ENCODE results near the gene FECH. TPM values are rescaled to one million over a fixed set of nuclear protein-coding genes. Genes with fewer than 3 reads are reported as not detected.

The FECH gene
- total RNA-seq (2014; rRNA removed; shearing (Covaris generic)) (14.2 and 14.5 TPM in 2 replicates), total RNA-seq (2022) (5.0 and 5.3 TPM in 2 replicates), Bru-seq, nascent RNA (percentile 44 among the genes with signal in this experiment), BruChase-seq, experiment 1, labeled RNA remaining after a 6-hour chase (percentile 42 among the genes with signal in this experiment), BruChase-seq, experiment 2, labeled RNA remaining after a 2-hour chase (percentile 41 among the genes with signal in this experiment)
- long read RNA-seq, transcript FECH-201 (11 exons, 3,853 nt), result major isoform, 8 of 8 reads
- long read RNA-seq, partial matches to known transcripts, result 0 of 8 reads
- long read RNA-seq, other reads (novel, unspliced or antisense), result 0 of 8 reads

- Histone ChIP-seq H3K4me1 (ENCODE audit: insufficient read depth, low read length, poor library complexity, severe bottlenecking) (peaks cover 11% of the 10 kb centered on the region), H3K79me2 (ENCODE audit: insufficient read depth, low read depth, low read length) (no peaks in the 10 kb centered on the region), H3K4me2 (ENCODE audit: low read length) (peak within 1 kb of the TSS; percentile 87), H3K9me2 (ENCODE audit: insufficient read depth, low read length) (no peaks in the 10 kb centered on the region), H2AFZ (ENCODE audit: low read length) (peak within 1 kb of the TSS; percentile 94), H3K36me3 (ENCODE audit: insufficient read depth, low read length) (no peaks in the 10 kb centered on the region), H3K9me3 (ENCODE audit: low read length) (no peaks in the 10 kb centered on the region), H4K20me1 (ENCODE audit: insufficient read depth, low read length) (no peaks in the 10 kb centered on the region), H3K4me3 (ENCODE audit: low read depth, low read length, poor library complexity, severe bottlenecking) (peak within 1 kb of the TSS; percentile 84), H3K27ac (ENCODE audit: low read depth, low read length, poor library complexity, severe bottlenecking) (no peak within 1 kb of the TSS)
- BruUV-seq (replicated peaks), result no TSS peak
- peak; percentile 37 for DNase-seq (ENCODE audit: low spot score)
- ChIA-PET POLR2A (no interaction called here), CTCF (ENCODE audit: unreplicated experiment) (no interaction called here)
- TF ChIP-seq CTCF (conservative IDR thresholded peaks at IDR 0.05; ENCODE audit: low read length) (no peak), EZH2phosphoT487 (IDR thresholded peaks at IDR 0.05; ENCODE audit: borderline replicate concordance, low read depth, low read length) (no peak)
- intact Hi-C loops (cut with micrococcal nuclease; ENCODE audit: unreplicated experiment), result no loop called here
Measured at GRCh38 chr18:57586251-57587049, at the start of gene FECH. Gene FECH, minus strand, starts transcription at chr18:57586702. Its CDS starts 82 bp downstream, at chr18:57586620.

- Histone ChIP-seq H3K27ac (ENCODE audit: low read depth, low read length, poor library complexity, severe bottlenecking) (no peak overlapping the region), H3K9me2 (ENCODE audit: insufficient read depth, low read length) (no peaks in the 10 kb centered on the region), H3K4me3 (ENCODE audit: low read depth, low read length, poor library complexity, severe bottlenecking) (no peak overlapping the region), H3K79me2 (ENCODE audit: insufficient read depth, low read depth, low read length) (peaks cover 10% of the 10 kb centered on the region; the same call in 1 of the 2 replicates), H3K36me3 (ENCODE audit: insufficient read depth, low read length) (peaks cover 10% of the 10 kb centered on the region), H4K20me1 (ENCODE audit: insufficient read depth, low read length) (0 out of 2 replicates have a peak, but pooled peaks cover 4% of the 10 kb centered on the region), H3K4me1 (ENCODE audit: insufficient read depth, low read length, poor library complexity, severe bottlenecking) (peaks cover 5% of the 10 kb centered on the region), H3K4me2 (ENCODE audit: low read length) (no peak overlapping the region), H2AFZ (ENCODE audit: low read length) (no peak overlapping the region), H3K9me3 (ENCODE audit: low read length) (no peaks in the 10 kb centered on the region)
- ChIA-PET POLR2A (interaction anchor here (0.6 to 0.8 kb wide), 3 partner anchors 62 to 237 kb away, joined by 3 to 6 read pairs (median 4); no protein-coding TSS in a partner anchor), CTCF (ENCODE audit: unreplicated experiment) (no interaction called here)
- no peak for TF ChIP-seq CTCF (conservative IDR thresholded peaks at IDR 0.05; ENCODE audit: low read length)
- no peak for TF ChIP-seq EZH2phosphoT487 (IDR thresholded peaks at IDR 0.05; ENCODE audit: borderline replicate concordance, low read depth, low read length)
- no peak for DNase-seq (ENCODE audit: low spot score)
- no TSS peak for BruUV-seq (replicated peaks)
- intact Hi-C loops (cut with micrococcal nuclease; ENCODE audit: unreplicated experiment), result loop anchor here (10.0 kb wide), 1 partner anchor 220 kb away; no protein-coding TSS in a partner anchor
Measured at GRCh38 chr18:57635003-57635822, 48.7 kb upstream of the FECH start.
